GM23338 (cell line): ENCODE data around the gene SLC27A3. TPM values are rescaled to one million over a fixed set of nuclear protein-coding genes. Genes with fewer than 3 reads are reported as not detected.

ENCODE experiments used
- ATAC-seq: fragments of 200-7000 bp; cut with Tn5 transposase; 3 replicates; pipeline ENCODE4 v1.9.1; 2020
- DNase-seq: peaks from one replicate; pipeline ENCODE4 v3.0.0-alpha.2; 2015; ENCODE audit warnings: low spot score
- H2AFZ ChIP-seq: fragments of 200-600 bp; sonication (generic); 2 replicates; pipeline ENCODE4 v1.8.0; 2016; ENCODE audit warnings: antibody characterized with exemption, mild to moderate bottlenecking, moderate library complexity
- H3F3A ChIP-seq: fragments of 200-600 bp; sonication (generic); replicated peaks from 2 replicates; pipeline ENCODE4 v1.8.0; 2017; ENCODE audit warnings: antibody characterized with exemption, mixed run types, low read depth
- H3K27ac ChIP-seq: fragments of 200-600 bp; sonication (generic); 2 replicates; pipeline ENCODE4 v1.6.1; 2016; ENCODE audit warnings: low read depth
- H3K27me3 ChIP-seq: fragments of 200-600 bp; sonication (generic); 2 replicates; pipeline ENCODE4 v1.8.0; 2016; ENCODE audit warnings: mild to moderate bottlenecking, mixed run types, moderate library complexity; ENCODE audit not compliant: insufficient read depth
- H3K36me3 ChIP-seq: fragments of 200-600 bp; sonication (generic); 2 replicates; pipeline ENCODE4 v1.8.0; 2016; ENCODE audit warnings: mild to moderate bottlenecking; ENCODE audit not compliant: insufficient read depth
- H3K4me1 ChIP-seq: fragments of 200-600 bp; sonication (generic); 2 replicates; pipeline ENCODE4 v1.8.0; 2016; ENCODE audit warnings: mild to moderate bottlenecking, moderate library complexity; ENCODE audit not compliant: insufficient read depth
- H3K4me2 ChIP-seq: fragments of 200-600 bp; sonication (generic); 2 replicates; pipeline ENCODE4 v1.7.1; 2017; ENCODE audit warnings: mixed run types
- H3K4me3 ChIP-seq: fragments of 200-600 bp; sonication (generic); 2 replicates; pipeline ENCODE4 v1.6.1; 2016; ENCODE audit warnings: mixed run types
- H3K79me2 ChIP-seq: fragments of 200-600 bp; sonication (generic); replicated peaks from 2 replicates; pipeline ENCODE4 v1.8.0; 2017; ENCODE audit warnings: mild to moderate bottlenecking; ENCODE audit not compliant: insufficient read depth
- H3K9me2 ChIP-seq: fragments of 200-600 bp; sonication (generic); 2 replicates; pipeline ENCODE4 v1.8.0; 2017; ENCODE audit not compliant: insufficient read depth
- H4K20me1 ChIP-seq: fragments of 200-600 bp; sonication (generic); replicated peaks from 2 replicates; pipeline ENCODE4 v1.8.0; 2017; ENCODE audit warnings: mild to moderate bottlenecking; ENCODE audit not compliant: insufficient read depth
- H3K27ac Mint-ChIP-seq: 2 replicates; pipeline ENCODE4 v1.8.0; 2020; ENCODE audit warnings: inconsistent platforms, mild to moderate bottlenecking, moderate library complexity, mixed read lengths
- H3K27me3 Mint-ChIP-seq: 3 replicates; pipeline ENCODE4 v1.8.0; 2022; ENCODE audit warnings: low read depth, mild to moderate bottlenecking, moderate library complexity, mixed read lengths, inconsistent platforms; ENCODE audit not compliant: insufficient read depth, poor library complexity
- H3K36me3 Mint-ChIP-seq: 3 replicates; pipeline ENCODE4 v1.8.0; 2021; ENCODE audit warnings: low read depth, mild to moderate bottlenecking, inconsistent platforms, moderate library complexity, mixed read lengths
- H3K4me1 Mint-ChIP-seq: 3 replicates; pipeline ENCODE4 v1.8.0; 2020; ENCODE audit warnings: mild to moderate bottlenecking, inconsistent platforms, mixed read lengths
- H3K4me3 Mint-ChIP-seq: 3 replicates; pipeline ENCODE4 v1.8.0; 2021; ENCODE audit warnings: moderate library complexity, mild to moderate bottlenecking, inconsistent platforms, mixed read lengths
- H3K9me3 Mint-ChIP-seq: 3 replicates; pipeline ENCODE4 v1.8.0; 2020; ENCODE audit warnings: moderate library complexity, mild to moderate bottlenecking, inconsistent platforms, mixed read lengths
- EZH2 ChIP-seq: fragments of 200-600 bp; sonication (generic); IDR thresholded peaks from one replicate; pipeline ENCODE4 v1.8.0; 2017; ENCODE audit warnings: antibody characterized with exemption, mild to moderate bottlenecking, low read depth; ENCODE audit not compliant: unreplicated experiment
- JUNB ChIP-seq: IDR thresholded peaks from one replicate; pipeline ENCODE4 v1.6.1; 2016; ENCODE audit warnings: antibody characterized with exemption; ENCODE audit not compliant: unreplicated experiment
- NANOG ChIP-seq: IDR thresholded peaks from 2 replicates; pipeline ENCODE4 v1.6.1; 2016; ENCODE audit warnings: antibody characterized with exemption, borderline replicate concordance
- ZNF114 ChIP-seq: fragments of 250-450 bp; sonication (Bioruptor Pico); IDR thresholded peaks from 2 replicates; pipeline ENCODE4 v1.5.0; 2020; ENCODE audit warnings: mild to moderate bottlenecking, moderate library complexity
- polyA plus RNA-seq: library from polyadenylated mRNA; unstranded; fragments of >200 nt; fragmentation: Nextera tagmentation; extraction: Ambion mirVana; gene quantifications from 2 replicates; pipeline ENCODE4 v1.2.1, GENCODE V29; 2016
- total RNA-seq: library from RNA; depleted of rRNA; stranded (reverse); fragments of >200 nt; shearing (Covaris generic); gene quantifications from 2 replicates; pipeline ENCODE4 v1.2.3, GENCODE V29; 2014
- TF ChIP-seq, protein P1 (sequence below), 2 experiments: fragments of 200-600 bp in 1 of 2; sonication (generic) in 1 of 2; conservative IDR thresholded peaks; 2 replicates each; pipeline versions ENCODE4 v1.5.1 to v1.6.1; 2016 to 2017; ENCODE audit warnings: antibody characterized with exemption in 2 of 2, low read depth in 2 of 2, mild to moderate bottlenecking in 2 of 2, moderate library complexity in 1 of 2
- TF ChIP-seq, protein P2 (sequence below): fragments of 250-450 bp; sonication (Bioruptor Pico); IDR thresholded peaks from 2 replicates; pipeline ENCODE4 v1.5.0; 2020; ENCODE audit warnings: mild to moderate bottlenecking, moderate library complexity

The SLC27A3 gene
- total and polyA plus RNA-seq, 2 experiments from 2014 or later: 24.2 to 26.3 TPM

DNA sequence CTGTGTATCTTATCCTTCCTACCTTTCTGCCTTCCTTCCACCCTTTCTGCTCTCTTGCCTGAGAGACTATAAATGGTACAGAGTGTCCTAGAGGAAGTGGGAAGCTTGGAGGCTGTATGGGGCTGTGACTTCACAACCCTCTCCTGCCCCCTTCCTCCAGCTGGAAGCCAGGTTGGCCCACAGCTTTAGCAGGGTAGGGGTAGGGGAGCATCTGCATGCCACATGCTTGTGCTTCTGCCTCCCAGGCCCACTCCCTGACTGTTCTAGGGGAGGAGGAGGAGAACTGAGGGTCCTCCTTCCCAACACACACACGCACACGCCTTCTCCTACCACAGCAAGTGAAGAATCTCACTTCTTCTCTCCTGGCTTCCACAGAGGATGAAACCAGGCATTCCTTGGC lies 3.9 kb upstream of the SLC27A3 start:
- H3K36me3 ChIP-seq: peaks cover 20% of the 10 kb centered on the region
- no peak overlapping the region for H3K4me2 ChIP-seq
- no peak overlapping the region for H3K4me3 ChIP-seq
- H3K4me1 ChIP-seq: peaks cover 17% of the 10 kb centered on the region
- H3K9me2 ChIP-seq: no peaks in the 10 kb centered on the region
- H3F3A ChIP-seq: peaks cover 19% of the 10 kb centered on the region
- no peak for DNase-seq
- no peaks in the 10 kb centered on the region for H3K27me3 ChIP-seq
- H3K79me2 ChIP-seq: no peaks in the 10 kb centered on the region
- Mint-ChIP-seq H3K36me3 (peaks cover 79% of the 10 kb centered on the region), H3K9me3 (no peaks in the 10 kb centered on the region), H3K4me3 (no peak overlapping the region), H3K4me1 (peaks cover 43% of the 10 kb centered on the region), H3K27me3 (peaks cover 22% of the 10 kb centered on the region), H3K27ac (no peak overlapping the region)
- no peak for ATAC-seq
- H3K27ac ChIP-seq: no peak overlapping the region
- TF ChIP-seq, protein P1, sequence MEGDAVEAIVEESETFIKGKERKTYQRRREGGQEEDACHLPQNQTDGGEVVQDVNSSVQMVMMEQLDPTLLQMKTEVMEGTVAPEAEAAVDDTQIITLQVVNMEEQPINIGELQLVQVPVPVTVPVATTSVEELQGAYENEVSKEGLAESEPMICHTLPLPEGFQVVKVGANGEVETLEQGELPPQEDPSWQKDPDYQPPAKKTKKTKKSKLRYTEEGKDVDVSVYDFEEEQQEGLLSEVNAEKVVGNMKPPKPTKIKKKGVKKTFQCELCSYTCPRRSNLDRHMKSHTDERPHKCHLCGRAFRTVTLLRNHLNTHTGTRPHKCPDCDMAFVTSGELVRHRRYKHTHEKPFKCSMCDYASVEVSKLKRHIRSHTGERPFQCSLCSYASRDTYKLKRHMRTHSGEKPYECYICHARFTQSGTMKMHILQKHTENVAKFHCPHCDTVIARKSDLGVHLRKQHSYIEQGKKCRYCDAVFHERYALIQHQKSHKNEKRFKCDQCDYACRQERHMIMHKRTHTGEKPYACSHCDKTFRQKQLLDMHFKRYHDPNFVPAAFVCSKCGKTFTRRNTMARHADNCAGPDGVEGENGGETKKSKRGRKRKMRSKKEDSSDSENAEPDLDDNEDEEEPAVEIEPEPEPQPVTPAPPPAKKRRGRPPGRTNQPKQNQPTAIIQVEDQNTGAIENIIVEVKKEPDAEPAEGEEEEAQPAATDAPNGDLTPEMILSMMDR (conservative IDR thresholded peaks at IDR 0.05; ENCODE audit: low read depth in 2 of 2): no peak
- H4K20me1 ChIP-seq: peaks cover 3% of the 10 kb centered on the region; the same call in 1 of the 2 replicates
- H2AFZ ChIP-seq: no peak overlapping the region

DNA sequence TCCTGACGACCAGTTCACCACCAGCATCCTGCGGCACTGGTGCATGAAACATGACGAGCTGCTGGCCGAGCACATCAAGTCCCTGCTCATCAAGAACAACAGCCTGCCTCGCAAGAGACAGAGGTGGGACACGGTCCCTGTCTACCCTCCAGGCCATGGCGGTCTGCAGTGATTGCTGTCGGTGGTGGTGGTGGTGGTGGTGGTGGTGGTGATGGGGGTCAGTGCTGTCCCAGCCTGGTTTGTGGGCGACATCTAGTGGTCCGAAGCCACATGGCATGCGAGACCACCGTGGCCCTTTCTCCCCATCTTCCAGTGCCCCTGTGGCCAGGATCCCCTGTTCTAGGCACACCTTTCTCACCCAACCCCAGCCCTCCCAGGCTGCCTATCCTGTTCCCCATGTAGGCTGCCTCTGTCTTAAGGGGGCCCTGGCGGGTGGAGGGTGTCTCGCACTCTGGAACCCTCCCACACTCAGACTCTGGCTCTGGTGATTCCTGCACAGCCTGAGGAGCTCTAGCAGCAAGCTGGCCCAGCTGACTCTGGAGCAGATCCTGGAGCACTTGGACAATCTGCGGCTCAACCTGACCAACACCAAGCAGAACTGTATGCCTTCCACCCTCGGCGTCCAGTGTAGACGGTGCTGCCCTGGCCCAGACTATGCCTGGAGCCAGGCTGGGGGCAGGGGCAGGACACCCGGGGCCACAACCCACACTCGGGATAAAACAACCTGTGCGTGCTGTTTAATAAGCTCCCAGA lies 3.2 kb upstream of the SLC27A3 start:
- no peak overlapping the region for H3K4me3 ChIP-seq
- ATAC-seq (peak; percentile 7), DNase-seq (peak; percentile 72)
- Mint-ChIP-seq H3K4me1 (peaks cover 51% of the 10 kb centered on the region), H3K27ac (no peak overlapping the region), H3K36me3 (peaks cover 75% of the 10 kb centered on the region), H3K9me3 (no peaks in the 10 kb centered on the region), H3K4me3 (no peak overlapping the region), H3K27me3 (peaks cover 24% of the 10 kb centered on the region)
- H3F3A ChIP-seq: peaks cover 19% of the 10 kb centered on the region
- peaks cover 25% of the 10 kb centered on the region for H3K4me1 ChIP-seq
- no peaks in the 10 kb centered on the region for H3K27me3 ChIP-seq
- peaks cover 13% of the 10 kb centered on the region for H3K36me3 ChIP-seq
- no peaks in the 10 kb centered on the region for H3K9me2 ChIP-seq
- TF ChIP-seq, protein P2, sequence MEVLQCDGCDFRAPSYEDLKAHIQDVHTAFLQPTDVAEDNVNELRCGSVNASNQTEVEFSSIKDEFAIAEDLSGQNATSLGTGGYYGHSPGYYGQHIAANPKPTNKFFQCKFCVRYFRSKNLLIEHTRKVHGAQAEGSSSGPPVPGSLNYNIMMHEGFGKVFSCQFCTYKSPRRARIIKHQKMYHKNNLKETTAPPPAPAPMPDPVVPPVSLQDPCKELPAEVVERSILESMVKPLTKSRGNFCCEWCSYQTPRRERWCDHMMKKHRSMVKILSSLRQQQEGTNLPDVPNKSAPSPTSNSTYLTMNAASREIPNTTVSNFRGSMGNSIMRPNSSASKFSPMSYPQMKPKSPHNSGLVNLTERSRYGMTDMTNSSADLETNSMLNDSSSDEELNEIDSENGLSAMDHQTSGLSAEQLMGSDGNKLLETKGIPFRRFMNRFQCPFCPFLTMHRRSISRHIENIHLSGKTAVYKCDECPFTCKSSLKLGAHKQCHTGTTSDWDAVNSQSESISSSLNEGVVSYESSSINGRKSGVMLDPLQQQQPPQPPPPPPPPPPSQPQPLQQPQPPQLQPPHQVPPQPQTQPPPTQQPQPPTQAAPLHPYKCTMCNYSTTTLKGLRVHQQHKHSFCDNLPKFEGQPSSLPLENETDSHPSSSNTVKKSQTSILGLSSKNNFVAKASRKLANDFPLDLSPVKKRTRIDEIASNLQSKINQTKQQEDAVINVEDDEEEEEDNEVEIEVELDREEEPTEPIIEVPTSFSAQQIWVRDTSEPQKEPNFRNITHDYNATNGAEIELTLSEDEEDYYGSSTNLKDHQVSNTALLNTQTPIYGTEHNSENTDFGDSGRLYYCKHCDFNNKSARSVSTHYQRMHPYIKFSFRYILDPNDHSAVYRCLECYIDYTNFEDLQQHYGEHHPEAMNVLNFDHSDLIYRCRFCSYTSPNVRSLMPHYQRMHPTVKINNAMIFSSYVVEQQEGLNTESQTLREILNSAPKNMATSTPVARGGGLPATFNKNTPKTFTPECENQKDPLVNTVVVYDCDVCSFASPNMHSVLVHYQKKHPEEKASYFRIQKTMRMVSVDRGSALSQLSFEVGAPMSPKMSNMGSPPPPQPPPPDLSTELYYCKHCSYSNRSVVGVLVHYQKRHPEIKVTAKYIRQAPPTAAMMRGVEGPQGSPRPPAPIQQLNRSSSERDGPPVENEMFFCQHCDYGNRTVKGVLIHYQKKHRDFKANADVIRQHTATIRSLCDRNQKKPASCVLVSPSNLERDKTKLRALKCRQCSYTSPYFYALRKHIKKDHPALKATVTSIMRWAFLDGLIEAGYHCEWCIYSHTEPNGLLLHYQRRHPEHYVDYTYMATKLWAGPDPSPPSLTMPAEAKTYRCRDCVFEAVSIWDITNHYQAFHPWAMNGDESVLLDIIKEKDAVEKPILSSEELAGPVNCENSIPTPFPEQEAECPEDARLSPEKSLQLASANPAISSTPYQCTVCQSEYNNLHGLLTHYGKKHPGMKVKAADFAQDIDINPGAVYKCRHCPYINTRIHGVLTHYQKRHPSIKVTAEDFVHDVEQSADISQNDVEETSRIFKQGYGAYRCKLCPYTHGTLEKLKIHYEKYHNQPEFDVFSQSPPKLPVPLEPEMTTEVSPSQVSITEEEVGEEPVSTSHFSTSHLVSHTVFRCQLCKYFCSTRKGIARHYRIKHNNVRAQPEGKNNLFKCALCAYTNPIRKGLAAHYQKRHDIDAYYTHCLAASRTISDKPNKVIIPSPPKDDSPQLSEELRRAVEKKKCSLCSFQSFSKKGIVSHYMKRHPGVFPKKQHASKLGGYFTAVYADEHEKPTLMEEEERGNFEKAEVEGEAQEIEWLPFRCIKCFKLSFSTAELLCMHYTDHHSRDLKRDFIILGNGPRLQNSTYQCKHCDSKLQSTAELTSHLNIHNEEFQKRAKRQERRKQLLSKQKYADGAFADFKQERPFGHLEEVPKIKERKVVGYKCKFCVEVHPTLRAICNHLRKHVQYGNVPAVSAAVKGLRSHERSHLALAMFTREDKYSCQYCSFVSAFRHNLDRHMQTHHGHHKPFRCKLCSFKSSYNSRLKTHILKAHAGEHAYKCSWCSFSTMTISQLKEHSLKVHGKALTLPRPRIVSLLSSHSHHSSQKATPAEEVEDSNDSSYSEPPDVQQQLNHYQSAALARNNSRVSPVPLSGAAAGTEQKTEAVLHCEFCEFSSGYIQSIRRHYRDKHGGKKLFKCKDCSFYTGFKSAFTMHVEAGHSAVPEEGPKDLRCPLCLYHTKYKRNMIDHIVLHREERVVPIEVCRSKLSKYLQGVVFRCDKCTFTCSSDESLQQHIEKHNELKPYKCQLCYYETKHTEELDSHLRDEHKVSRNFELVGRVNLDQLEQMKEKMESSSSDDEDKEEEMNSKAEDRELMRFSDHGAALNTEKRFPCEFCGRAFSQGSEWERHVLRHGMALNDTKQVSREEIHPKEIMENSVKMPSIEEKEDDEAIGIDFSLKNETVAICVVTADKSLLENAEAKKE (CRISPR knock-in tag): no peak
- no peak for TF ChIP-seq EZH2
- no peak for TF ChIP-seq ZNF114 (CRISPR knock-in tag)
- TF ChIP-seq, protein P1 (conservative IDR thresholded peaks at IDR 0.05; ENCODE audit: low read depth in 2 of 2): peak; percentile 52 to 89; a peak in 3 of 4 replicates
- TF ChIP-seq NANOG: no peak
- TF ChIP-seq JUNB: no peak
- H3K27ac ChIP-seq: no peak overlapping the region
- peaks cover 3% of the 10 kb centered on the region; the same call in 1 of the 2 replicates for H4K20me1 ChIP-seq
- H3K79me2 ChIP-seq: 0 out of 2 replicates have a peak, but pooled peaks cover 6% of the 10 kb centered on the region
- no peak overlapping the region for H2AFZ ChIP-seq
- no peak overlapping the region for H3K4me2 ChIP-seq
